ENCODE measurements around the gene OSGEP.
A peak's percentile ranks its signal among the peaks of the same experiment; 100 is the strongest.

Gene OSGEP

DNA sequence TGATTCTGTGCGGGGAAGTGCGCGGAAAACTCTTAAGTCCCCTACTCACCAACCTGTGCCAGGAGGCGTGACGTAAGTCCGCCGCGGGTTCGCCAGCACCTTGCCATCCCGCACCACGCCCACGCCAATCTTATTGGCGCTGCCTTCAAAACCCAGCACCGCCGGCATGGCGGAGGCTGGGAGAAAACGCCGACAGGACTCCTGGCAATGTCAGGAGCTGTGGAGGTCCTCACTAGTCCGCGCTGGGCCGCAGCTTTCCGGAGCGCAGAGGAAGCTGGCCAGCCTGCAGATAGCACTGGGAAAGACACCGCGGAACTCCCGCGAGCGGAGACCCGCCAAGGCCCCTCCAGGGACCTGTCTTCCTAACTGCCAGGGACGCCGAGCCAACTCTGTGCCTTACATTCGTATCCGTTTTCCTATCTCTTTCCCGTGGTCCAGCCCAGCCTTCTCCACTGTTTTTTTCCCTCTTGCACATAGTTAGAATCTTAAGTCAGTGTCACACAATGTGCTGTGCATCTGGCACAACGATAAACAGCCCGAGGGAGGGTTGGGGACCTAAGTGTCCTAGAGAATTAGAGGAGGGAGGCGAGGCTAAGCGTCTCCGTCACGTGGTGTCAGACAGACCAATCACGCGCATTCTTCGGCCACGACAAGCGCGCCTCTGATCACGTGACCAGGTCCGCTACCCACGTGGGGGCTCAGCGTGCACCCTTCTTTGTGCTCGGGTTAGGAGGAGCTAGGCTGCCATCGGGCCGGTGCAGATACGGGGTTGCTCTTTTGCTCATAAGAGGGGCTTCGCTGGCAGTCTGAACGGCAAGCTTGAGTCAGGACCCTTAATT, at the start of gene OSGEP, which contains the start of gene APEX1:
OSGEP (minus strand) TSS at position 297 of the 839 bp plus-strand sequence; CDS start at position 168, 129 bp downstream.
APEX1 (plus strand) TSS at position 711 of the 839 bp plus-strand sequence. CDS start 420 bp downstream, outside the sequence.
- DNase-seq, result peak; percentile 94

DNA sequence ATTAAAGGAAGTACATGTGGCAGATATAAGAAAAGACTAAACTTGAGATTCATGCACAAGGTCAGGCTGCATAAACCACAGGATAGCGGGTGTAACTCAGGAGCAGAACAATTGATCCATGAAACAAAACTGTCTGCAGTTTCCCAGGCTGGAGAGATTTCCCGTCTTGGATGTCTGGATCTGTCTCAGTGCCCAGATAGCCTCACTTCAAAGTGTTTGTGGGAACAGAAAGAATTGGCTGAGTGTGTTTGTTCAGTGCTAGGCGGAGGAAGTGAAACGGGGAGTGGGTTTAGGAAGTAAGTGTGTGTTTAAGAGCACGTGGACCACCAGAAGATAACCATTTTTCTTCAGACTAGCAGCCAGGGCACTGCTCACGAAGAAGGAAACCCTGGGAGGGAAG, 49.3 kb upstream of the OSGEP start:
- DNase-seq, result no peak

DNA sequence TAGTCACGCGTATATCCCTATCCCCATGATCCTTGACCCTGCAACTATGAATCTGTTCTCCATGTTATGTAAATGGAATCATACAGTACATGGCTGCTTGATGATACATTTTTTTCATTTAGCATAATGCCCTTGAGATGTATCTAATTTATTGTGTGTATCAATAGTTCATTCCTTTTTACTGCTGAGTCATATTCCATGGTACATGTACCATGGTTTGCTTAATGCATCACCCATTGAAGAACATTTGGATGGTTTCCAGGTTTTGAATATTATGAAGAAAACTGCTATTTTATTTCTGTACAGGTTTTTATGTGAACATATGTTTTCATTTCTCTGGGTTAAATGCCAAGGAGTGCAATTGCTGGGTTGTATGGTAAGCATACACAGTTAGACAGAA, 46.7 kb upstream of the OSGEP start:
- DNase-seq, result no peak

DNA sequence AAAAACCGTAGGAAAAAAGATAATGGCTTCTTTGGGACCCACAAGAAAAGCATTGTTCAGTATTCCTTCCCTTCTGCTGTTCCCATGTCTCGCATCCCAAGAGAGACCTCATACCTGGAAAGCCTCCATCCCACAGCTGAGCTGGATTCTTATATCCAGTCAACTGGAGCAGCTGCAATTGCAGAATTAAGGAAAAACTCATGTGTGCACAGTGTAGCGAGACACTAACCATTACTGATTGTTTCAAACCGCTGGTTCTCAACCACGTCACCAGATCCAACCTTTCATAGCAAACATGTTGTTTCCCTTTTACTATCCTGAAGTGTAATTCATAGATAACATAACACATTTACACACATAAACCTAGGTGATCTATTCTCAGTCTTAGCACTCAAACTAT, 45.3 kb upstream of the OSGEP start:
- no peak for DNase-seq

DNA sequence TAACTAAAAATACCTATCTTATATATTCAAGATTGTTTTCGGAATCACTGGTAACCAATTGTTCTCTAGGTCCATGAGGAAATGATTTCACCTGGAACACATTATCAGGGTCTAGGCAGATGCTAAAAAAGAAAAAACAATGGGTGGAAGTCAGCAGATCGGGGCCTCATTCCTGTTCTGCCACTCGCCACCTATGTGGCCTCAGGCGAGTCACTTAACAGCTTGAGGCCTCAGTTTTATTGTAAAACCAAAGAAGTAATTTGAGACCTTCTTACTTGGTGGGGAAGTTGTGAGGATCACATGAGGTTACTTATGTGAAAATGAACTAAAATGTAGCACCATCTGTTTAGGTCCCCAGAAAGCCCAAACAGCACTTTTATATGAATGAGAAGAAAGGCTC, 44.5 kb upstream of the OSGEP start:
- no peak for DNase-seq

DNA sequence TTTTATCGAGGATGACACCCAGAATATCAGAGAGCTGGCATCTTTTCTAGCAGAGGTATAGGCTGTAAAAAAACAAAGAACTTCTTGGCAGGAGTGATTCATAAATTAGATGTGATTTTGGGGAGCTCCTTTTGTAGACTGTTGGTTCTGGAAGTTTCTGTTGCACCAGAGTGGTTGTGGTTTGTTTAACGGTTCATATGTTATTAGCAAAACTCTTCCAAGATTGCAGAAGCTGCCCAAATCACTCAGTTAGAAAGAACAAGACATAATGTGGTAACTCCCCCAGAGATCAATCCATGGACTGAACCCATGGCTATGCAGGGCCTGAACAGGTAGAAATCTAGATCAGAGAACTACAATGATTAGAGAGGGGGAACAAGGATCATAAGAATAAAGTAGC, 44.0 kb upstream of the OSGEP start:
- DNase-seq, result no peak

DNA sequence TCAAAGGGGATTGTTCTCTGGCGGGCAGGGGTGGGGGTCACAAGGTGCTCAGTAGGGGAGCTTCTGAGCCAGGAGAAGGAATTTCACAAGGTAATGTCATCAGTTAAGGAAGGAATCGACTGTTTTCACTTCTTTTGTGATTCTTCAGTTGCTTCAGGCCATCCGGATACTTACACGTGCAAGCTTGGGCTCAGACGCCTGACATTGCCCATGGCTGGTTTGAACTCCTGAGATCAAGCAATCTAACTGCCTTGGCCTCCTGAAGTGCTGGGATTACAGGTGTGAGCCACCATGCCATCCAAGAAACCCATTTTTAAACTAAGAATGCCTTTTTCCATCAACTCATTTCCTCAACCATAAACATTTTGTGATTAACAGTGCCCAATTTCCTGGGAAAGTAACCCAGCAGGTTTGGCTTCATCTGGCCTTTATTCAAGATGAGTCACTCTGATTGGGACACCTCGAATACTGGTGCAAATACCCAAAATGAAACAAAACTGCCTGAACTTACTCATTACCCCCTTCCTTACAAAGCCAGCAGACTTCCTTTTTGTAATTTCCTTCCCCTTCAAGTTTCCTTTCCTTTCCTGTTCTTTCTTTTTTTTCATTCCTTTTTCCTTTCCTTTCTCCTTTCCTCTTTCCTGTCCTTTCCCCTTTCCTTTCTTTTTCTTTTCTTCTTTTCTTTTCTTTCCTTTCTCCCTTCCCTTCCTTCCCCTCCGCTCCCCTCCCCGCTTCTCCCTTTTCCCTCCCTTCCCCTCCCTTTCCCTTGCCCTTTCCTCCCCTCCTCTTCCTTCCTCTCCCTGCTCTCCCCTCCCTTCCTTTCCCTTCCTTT, 40.5 kb upstream of the OSGEP start:
- DNase-seq, result no peak

DNA sequence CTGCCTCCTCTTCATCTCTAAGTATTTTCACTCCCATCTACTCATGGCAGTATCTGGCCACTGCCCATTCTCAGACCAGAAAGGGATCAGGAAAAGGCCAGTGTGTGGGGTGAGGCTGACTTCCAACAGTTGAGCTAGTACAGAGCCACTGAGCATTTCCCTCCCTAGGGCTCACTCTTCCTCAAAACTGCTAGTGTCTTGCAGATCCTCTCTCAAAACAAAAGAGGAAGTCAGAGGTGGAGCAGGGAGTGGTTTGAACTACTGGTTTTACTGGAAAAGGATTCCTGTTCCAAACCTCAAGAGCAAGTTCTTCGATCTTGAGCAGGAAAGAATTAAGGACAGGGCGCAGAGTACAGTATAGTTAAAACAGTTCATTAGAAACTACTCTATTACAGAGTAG, 39.0 kb upstream of the OSGEP start:
- DNase-seq, result no peak

DNA sequence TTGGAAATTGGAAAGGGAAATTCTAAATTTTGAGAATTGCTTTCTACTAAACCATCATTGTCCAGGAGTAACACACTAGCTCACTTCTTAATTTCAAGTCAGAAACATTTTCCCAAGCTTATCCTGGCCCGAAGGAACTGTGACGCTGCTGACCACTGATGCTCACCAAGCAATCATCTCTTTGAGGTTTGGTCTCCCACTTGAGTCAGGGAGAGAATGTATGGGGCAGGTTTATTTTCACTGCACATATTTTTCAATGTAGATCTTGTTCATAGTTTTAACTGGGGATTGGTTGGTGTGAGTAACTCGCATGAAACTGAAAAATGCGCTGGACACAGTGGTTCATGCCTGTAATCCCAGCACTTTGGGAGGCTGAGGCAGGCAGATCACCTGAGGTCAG, 37.9 kb upstream of the OSGEP start:
- no peak for DNase-seq

DNA sequence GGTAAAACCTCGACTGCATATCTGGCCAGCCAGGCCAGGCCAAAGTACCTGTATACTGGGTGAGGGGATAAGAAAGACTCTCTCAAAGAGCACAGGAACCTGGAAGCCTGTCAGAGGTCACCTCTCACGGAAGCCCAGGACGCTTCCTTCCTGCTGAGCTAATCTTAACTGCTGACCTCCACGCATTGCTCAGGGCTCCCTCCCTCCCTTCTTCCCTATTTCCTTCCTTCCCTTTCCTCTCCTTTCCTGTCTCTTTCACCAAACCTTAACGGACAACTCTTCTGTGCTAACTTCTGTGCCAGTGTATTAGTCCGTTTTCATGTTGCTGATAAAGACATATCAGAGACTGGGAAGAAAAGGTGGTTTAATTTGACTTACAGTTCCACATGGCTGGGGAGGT, 36.0 kb upstream of the OSGEP start:
- no peak for DNase-seq

DNA sequence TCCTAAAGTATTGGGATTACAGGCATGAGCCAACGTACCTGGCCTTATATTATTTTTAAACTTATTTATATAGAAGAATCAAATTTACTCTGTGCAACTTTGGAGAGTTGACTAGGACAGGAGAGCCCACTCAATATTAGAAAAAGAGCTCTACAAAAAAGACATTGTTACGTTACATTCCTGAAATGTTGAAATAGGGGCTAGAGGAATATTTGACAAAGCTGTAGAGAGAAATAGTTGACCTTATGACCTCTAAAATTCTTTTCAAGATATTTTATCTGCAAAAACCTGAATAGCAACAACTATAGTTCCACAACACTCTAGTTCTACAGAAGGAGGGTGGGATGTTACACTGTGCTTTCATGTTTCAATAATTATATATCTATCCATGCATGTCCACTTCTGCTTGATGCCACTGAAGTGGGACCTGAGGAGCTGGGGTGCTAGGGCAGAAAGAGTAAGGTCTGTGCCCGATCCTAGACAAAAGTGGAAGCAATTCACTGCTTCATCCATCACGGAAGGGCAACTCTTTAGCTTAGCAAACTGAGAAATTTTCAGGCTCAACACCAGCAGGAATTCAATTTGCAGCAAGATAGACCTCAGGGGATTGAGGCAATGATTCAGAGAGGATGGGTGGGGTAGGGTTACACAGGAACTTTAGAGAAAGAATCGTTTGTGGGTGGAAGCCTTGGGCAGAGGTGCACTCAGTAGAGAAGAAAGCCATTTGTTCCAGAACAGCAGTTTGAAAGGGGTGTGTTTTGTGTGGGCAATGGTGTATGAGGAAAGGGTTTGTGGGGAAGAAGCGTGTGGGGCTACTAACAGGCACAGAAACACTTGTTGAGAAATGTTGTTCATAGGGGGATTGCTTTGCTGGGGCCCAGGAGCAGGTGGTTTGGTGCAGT, 34.7 kb upstream of the OSGEP start:
- DNase-seq, result no peak

DNA sequence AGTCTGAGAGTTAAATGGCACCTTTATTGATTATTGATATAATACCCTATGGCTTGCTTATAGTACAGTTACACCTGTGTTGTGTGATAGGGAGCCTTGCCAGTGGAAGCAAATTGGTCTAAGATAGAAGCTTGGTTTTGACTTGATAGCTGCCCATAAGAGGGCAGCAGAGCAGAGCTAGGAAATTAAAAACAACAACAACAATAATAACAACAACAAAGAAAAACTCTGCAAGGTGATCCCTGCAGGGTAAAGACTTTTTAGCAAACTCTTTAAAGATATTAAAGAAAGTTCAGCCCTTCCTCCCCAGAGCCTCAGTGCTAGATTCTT, 32.7 kb upstream of the OSGEP start:
- DNase-seq, result no peak

DNA sequence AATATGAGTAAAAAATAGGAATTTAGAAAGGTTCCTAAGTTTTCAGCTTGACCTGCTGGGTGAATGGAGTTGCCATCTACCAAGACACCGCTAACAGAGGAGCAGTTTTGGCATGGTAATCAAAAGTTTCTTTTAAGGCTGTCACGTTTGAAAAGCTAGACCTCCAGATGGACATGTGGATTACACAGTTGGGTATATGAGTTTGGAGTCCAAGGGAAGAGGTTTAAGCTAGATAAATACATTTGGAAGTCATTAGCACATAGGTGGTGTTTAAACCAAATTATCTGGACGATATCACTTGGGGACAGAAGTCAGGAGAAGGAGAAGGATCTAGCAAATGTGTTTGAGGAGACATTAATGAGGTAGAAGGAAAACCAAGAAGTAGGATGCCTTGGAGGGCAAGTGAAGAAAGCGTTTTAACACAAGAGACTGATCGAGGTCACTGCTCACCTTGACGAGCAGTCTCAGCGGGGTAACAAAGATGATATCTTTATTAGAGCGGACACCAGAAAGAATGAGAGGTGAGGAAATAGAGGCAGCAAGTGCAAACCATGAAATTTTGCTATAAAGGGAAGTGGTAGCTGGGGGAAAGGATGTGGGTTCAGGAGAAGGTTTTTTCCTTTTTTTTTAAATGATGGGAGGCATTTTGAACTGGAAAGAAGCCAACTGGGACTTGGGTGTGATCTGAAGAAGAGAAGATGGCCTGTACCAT, 32.2 kb upstream of the OSGEP start:
- DNase-seq, result no peak

DNA sequence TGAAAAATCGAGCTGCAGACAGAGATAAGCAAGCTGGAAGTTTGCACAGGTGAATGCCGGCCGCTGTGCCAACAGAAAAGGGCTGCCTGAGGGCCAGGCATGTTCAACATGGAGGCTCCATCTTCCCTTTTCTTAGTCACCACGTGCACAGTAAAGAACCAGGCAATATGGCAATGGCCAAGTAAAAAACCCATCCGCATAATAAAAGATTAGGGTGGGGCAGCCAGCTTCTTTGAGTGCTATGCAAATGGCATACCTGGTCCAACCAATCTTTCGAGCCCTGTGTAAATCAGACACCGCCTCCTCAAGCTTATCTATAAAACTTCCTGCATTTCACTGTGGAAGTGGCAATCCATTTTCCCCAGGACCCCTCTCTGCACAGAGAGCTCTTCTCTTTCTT, 31.3 kb upstream of the OSGEP start:
- no peak for DNase-seq

DNA sequence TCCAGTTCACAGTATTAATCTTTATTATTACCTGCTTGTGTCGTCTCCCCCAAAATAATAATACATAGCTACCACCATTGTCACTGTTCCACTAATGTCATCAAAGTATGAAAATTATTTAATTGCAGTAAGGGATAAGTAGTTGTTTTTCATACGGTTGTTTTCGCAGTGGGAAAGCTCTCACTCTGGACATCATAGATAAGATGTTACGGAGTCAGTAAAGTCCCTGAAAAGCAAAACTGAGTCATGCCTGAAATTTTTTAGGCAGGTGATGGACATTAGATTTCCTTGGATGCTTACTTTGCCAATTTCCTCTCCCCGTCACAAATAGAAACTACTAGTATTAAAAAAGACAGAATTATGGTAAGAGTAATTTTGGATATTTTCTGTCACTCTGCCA, 27.8 kb upstream of the OSGEP start:
- DNase-seq, result no peak

DNA sequence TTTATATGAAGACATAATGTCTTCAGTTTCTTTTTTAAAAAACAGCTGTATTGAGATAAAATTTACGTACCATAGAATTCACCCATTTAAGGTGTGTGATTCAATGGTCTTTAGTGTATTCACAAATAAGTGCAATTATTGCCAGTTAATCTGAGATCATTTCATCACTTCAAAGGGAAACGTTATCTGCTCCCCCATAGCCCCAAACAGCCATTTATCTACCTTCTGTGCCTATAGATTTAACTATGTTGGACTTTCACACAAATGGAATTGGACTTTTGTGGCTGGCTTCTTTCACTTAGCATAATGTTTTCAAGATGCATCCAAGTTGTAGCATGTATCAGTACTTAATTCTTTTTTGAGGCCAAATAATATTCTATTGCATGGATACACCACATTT, 24.3 kb upstream of the OSGEP start:
- no peak for DNase-seq

DNA sequence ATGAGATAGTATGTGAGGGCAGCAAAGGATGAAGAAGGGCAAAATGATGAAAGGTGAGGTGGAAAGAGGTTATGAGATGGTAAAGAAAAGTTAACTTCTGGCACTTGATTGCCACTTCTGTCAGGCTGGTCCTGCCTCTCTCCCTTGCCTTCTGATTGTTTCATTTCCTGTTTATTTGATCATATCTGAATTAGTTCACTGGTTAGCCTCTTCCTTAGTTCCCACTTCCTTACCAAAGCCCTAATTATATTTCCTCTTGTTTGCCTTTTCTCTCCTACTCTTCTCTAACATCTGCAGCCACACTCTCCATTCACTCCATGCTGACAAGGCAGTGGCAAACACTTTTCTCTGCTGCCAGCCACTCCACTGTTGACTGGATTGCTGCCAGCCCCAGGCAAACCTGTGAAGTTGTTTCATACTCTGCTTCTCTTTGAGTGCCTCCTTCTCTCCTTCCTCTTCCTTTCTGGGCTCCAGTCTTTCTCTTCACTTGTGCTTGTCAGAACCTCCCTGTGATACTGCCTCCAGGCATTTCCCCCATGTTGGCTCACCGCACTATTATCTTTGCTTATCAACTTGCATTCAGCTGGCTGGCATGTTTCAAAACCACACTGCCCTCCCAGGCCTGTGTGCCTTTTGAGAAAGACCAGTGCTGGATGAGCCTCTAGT, 22.7 kb upstream of the OSGEP start:
- DNase-seq, result peak; percentile 47

DNA sequence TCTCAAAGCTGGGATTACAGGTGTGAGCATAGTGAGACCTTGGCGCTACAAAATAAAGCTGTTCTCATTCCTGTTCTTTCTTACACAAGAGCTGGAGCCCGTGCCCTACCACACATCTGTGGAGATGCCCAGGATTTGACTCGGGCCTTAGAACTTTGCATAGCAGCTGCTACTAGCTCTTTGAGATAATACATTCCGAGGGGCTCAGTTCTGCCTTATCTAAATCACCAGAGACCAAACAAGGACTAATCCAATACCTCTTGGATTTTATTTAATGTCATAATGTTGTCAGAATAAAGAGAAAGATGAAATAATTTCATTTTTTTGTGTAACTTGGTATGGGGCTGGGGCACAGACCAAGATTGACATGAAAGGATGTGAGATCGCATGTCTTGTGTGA, 22.2 kb upstream of the OSGEP start:
- no peak for DNase-seq

DNA sequence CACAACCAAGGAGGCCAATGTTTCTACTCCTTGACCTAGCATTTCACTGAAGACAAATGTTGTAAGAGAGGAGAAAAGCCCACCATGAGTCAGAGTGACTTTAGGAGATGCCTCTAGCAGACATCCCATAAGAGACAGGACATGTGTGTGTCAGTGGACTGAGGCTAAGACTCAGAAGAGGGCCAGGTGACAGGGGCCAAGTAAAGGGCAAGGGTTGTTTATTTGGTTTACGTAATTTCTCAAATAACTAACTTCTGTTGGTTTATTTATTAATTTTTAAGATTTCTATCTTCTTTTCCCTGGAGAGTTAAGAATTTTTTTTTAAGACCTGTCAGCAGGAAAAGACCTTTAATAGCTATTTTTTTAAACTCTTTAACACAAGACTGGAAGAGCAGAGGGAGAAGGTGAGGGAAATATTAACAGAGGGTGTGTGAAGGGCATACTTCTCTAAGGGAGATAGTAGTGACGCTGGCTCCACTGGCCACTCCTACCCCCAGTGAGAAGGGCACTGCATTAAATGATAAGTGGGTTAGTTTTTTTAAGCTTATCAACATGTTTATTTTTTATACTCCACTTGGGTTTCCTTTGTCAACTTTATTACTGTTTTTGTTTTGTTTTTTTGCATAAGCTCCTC, 18.0 kb upstream of the OSGEP start:
- no peak for DNase-seq

DNA sequence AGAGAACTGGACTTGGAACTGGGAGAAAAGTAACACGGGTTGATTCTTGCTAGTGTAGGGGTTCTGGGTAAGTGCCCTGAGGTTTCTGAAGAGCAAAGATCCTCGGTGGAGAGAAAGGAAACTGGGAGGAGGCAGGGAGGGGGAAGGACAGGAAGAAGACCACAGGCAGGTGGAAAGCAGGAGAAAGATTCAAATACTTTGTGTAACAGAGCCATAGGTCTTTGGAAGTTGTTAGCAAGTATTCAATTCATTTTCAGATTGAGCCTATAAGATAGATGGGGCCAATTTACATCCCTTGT, 15.9 kb upstream of the OSGEP start:
- DNase-seq, result no peak

DNA sequence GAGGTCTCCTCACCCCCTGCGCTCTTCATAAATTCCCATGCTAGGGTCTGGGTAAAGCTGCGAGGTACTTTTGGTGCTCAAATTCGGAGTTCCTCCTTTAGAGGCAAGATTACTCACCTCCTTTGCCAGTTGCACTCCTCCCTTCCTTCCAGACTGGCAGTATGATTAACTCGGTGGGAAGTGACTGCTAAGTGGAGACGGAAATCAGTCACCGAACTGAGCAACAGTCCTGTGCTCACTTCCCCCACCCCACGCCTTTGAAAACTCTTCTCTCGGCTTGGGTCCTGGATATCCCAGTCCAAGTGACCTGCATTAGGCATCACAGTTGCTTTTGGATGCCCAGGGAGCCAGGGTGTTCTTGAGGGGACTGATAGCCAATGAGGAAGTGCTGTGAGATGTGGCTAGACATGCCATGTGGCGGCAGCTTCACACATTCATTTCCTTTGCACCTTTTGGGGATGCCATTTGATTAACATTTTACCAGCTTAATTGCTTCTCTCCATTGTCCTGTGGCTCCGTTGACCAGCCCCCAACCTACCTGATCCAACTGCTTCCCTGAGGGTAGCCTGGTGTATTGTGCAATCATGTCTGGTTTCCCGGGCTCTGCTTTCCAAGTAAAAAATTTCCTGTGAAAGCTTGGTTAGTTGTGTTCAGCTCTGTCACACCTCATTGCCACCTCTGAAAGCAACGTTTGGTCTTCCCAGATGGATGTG, 15.4 kb upstream of the OSGEP start:
- no peak for DNase-seq

Data from T1000 (cell line).